Activated CD8-positive, alpha-beta memory T cell treated with anti-CD3 and anti-CD28 coated beads, Interleukin-2, amount 10 ng/mL, durations not matched to agents 7 days and 5 days (primary cell): ENCODE measurements around the gene AMIGO1. TPM values are rescaled to one million over a fixed set of nuclear protein-coding genes. Genes with fewer than 3 reads are reported as not detected.

Source experiments
- ATAC-seq: fragments of 150-1000 bp; cut with Tn5 transposase; one replicate; pipeline ENCODE4 v1.10.0; 2021; ENCODE audit warnings: moderate library complexity
- CTCF ChIA-PET: fragments of 350-600 bp; sonication (Branson Sonifier 250); formaldehyde crosslinking; loops from one replicate; lab custom pipeline; 2021; ENCODE audit warnings: antibody characterized with exemption; lab: Charles Lee
- DNase-seq: peaks from one replicate; pipeline ENCODE4 v3.0.0-alpha.2; 2020
- H3K27ac Mint-ChIP-seq: one replicate; pipeline ENCODE4 v1.8.0; 2021; ENCODE audit warnings: mild to moderate bottlenecking, mixed read lengths
- H3K27me3 Mint-ChIP-seq: one replicate; pipeline ENCODE4 v1.8.0; 2021; ENCODE audit warnings: mixed read lengths
- H3K36me3 Mint-ChIP-seq: one replicate; pipeline ENCODE4 v1.8.0; 2021; ENCODE audit warnings: mild to moderate bottlenecking, mixed read lengths
- H3K4me1 Mint-ChIP-seq: one replicate; pipeline ENCODE4 v1.8.0; 2021; ENCODE audit warnings: mixed read lengths
- H3K4me3 Mint-ChIP-seq: one replicate; pipeline ENCODE4 v1.8.0; 2021; ENCODE audit warnings: mild to moderate bottlenecking, moderate library complexity, mixed read lengths
- H3K9me3 Mint-ChIP-seq: one replicate; pipeline ENCODE4 v1.8.0; 2022; ENCODE audit warnings: low read depth, mixed read lengths
- total RNA-seq, 2 experiments: library from RNA; stranded (reverse); gene quantifications; one replicate each; pipeline ENCODE4 v1.2.3, GENCODE V29; 2021

Gene AMIGO1
- total RNA-seq, 2 experiments from 2014 or later = 0.20 to 0.26 TPM

- no peaks in the 10 kb centered on the region for H3K27me3 Mint-ChIP-seq
- DNase-seq (no peak), ATAC-seq (no peak)
- H3K36me3 Mint-ChIP-seq = no peaks in the 10 kb centered on the region
- no peaks in the 10 kb centered on the region for H3K9me3 Mint-ChIP-seq
- H3K4me3 Mint-ChIP-seq = no peak overlapping the region
- H3K27ac Mint-ChIP-seq = no peak overlapping the region
- peaks cover 23% of the 10 kb centered on the region for H3K4me1 Mint-ChIP-seq
- CTCF ChIA-PET = interaction anchor here (0.8 to 46.0 kb wide), 8 partner anchors 8 to 455 kb away, joined by 3 to 1550 read pairs (median 48); partner anchors contain the start of genes AHCYL1, AMIGO1, ATXN7L2 and CYB561D1
Measured at GRCh38 chr1:109529881-109530456, 20.4 kb upstream of the AMIGO1 start.

GRCh38 chr1:109528712-109529111 is 19.2 kb upstream of the AMIGO1 start:
- ATAC-seq (no peak), DNase-seq (no peak)
- H3K27me3 Mint-ChIP-seq = no peaks in the 10 kb centered on the region
- CTCF ChIA-PET = interaction anchor here (0.7 to 46.0 kb wide), 7 partner anchors 10 to 465 kb away, joined by 3 to 1550 read pairs (median 10); partner anchors contain the start of genes AMIGO1, ATXN7L2, CYB561D1 and SORT1
- H3K36me3 Mint-ChIP-seq = no peaks in the 10 kb centered on the region
- H3K4me3 Mint-ChIP-seq = no peak overlapping the region
- no peak overlapping the region for H3K27ac Mint-ChIP-seq
- H3K4me1 Mint-ChIP-seq = peaks cover 23% of the 10 kb centered on the region
- no peaks in the 10 kb centered on the region for H3K9me3 Mint-ChIP-seq

- peaks cover 21% of the 10 kb centered on the region for H3K4me1 Mint-ChIP-seq
- DNase-seq = no peak
Measured at GRCh38 chr1:109527846-109528695, 18.5 kb upstream of the AMIGO1 start.

GRCh38 chr1:109527098-109527811 is 17.7 kb upstream of the AMIGO1 start:
- H3K9me3 Mint-ChIP-seq = no peaks in the 10 kb centered on the region
- no peak overlapping the region for H3K4me3 Mint-ChIP-seq
- CTCF ChIA-PET = interaction anchor here (46.0 kb wide), 1 partner anchor 28 kb away, joined by 1550 read pairs; the partner anchor contains the start of genes AMIGO1, ATXN7L2 and CYB561D1
- peaks cover 5% of the 10 kb centered on the region for H3K27me3 Mint-ChIP-seq
- DNase-seq (no peak), ATAC-seq (no peak)
- no peaks in the 10 kb centered on the region for H3K36me3 Mint-ChIP-seq
- peaks cover 15% of the 10 kb centered on the region for H3K4me1 Mint-ChIP-seq
- no peak overlapping the region for H3K27ac Mint-ChIP-seq

More at GRCh38 chr1:109527846-109528695, 18.5 kb upstream of the AMIGO1 start:
- Mint-ChIP-seq H3K4me3 (no peak overlapping the region), H3K9me3 (no peaks in the 10 kb centered on the region), H3K36me3 (no peaks in the 10 kb centered on the region), H3K27me3 (no peaks in the 10 kb centered on the region), H3K27ac (no peak overlapping the region)
- CTCF ChIA-PET = interaction anchor here (1.4 to 46.0 kb wide), 5 partner anchors 29 to 278 kb away, joined by 3 to 1550 read pairs (median 62); partner anchors contain the start of genes AMIGO1, ATXN7L2, CYB561D1 and SORT1
- no peak for ATAC-seq

- H3K36me3 Mint-ChIP-seq = no peaks in the 10 kb centered on the region
Measured at GRCh38 chr1:109523706-109524105, 14.2 kb upstream of the AMIGO1 start.

GRCh38 chr1:109522026-109522425 is 12.5 kb upstream of the AMIGO1 start:
- DNase-seq = no peak
- no peak overlapping the region for H3K4me3 Mint-ChIP-seq
- H3K27me3 Mint-ChIP-seq = peaks cover 13% of the 10 kb centered on the region
- H3K36me3 Mint-ChIP-seq = no peaks in the 10 kb centered on the region
- no peak for ATAC-seq
- CTCF ChIA-PET = interaction anchor here (1.0 to 46.0 kb wide), 3 partner anchors 10 to 118 kb away, joined by 3 to 1550 read pairs (median 22); partner anchors contain the start of genes AMIGO1, ATXN7L2 and CYB561D1
- no peak overlapping the region for H3K27ac Mint-ChIP-seq
- no peaks in the 10 kb centered on the region for H3K9me3 Mint-ChIP-seq
- no peaks in the 10 kb centered on the region for H3K4me1 Mint-ChIP-seq

More at GRCh38 chr1:109523706-109524105, 14.2 kb upstream of the AMIGO1 start:
- DNase-seq (no peak), ATAC-seq (no peak)
- Mint-ChIP-seq H3K27ac (no peak overlapping the region), H3K9me3 (no peaks in the 10 kb centered on the region), H3K4me3 (no peak overlapping the region), H3K27me3 (peaks cover 13% of the 10 kb centered on the region), H3K4me1 (no peaks in the 10 kb centered on the region)
- CTCF ChIA-PET = interaction anchor here (0.8 to 46.0 kb wide), 3 partner anchors 8 to 116 kb away, joined by 3 to 1550 read pairs (median 22); partner anchors contain the start of genes AMIGO1, ATXN7L2 and CYB561D1

GRCh38 chr1:109521002-109521951 is 11.8 kb upstream of the AMIGO1 start:
- Mint-ChIP-seq H3K4me3 (no peak overlapping the region), H3K27me3 (peaks cover 13% of the 10 kb centered on the region), H3K9me3 (no peaks in the 10 kb centered on the region), H3K36me3 (no peaks in the 10 kb centered on the region), H3K27ac (no peak overlapping the region), H3K4me1 (no peaks in the 10 kb centered on the region)
- CTCF ChIA-PET = interaction anchor here (1.0 to 46.0 kb wide), 4 partner anchors 2 to 119 kb away, joined by 3 to 1550 read pairs (median 786); partner anchors contain the start of genes AMIGO1, ATXN7L2, CYB561D1 and GPR61
- ATAC-seq = no peak
- DNase-seq = no peak

- Mint-ChIP-seq H3K9me3 (no peaks in the 10 kb centered on the region), H3K4me3 (no peak overlapping the region)
Measured at GRCh38 chr1:109517337-109517736, 7.8 kb upstream of the AMIGO1 start.

GRCh38 chr1:109516872-109517271 is 7.3 kb upstream of the AMIGO1 start:
- no peak for DNase-seq
- no peak for ATAC-seq
- Mint-ChIP-seq H3K36me3 (no peaks in the 10 kb centered on the region), H3K27me3 (peaks cover 11% of the 10 kb centered on the region), H3K9me3 (no peaks in the 10 kb centered on the region), H3K4me3 (no peak overlapping the region), H3K4me1 (no peaks in the 10 kb centered on the region), H3K27ac (no peak overlapping the region)
- CTCF ChIA-PET = interaction anchor here (43.7 to 46.0 kb wide), 2 partner anchors 3 to 18 kb away, joined by 1550 read pairs; partner anchors contain the start of genes AMIGO1, ATXN7L2, CYB561D1 and GPR61

More at GRCh38 chr1:109517337-109517736, 7.8 kb upstream of the AMIGO1 start:
- Mint-ChIP-seq H3K36me3 (no peaks in the 10 kb centered on the region), H3K4me1 (no peaks in the 10 kb centered on the region), H3K27me3 (peaks cover 13% of the 10 kb centered on the region), H3K27ac (no peak overlapping the region)
- CTCF ChIA-PET = interaction anchor here (43.7 to 46.0 kb wide), 2 partner anchors 2 to 18 kb away, joined by 1550 read pairs; partner anchors contain the start of genes AMIGO1, ATXN7L2, CYB561D1 and GPR61
- no peak for DNase-seq
- ATAC-seq = no peak

- ATAC-seq = no peak
- H3K4me1 Mint-ChIP-seq = peaks cover 5% of the 10 kb centered on the region
- no peak overlapping the region for H3K4me3 Mint-ChIP-seq
- no peak overlapping the region for H3K27ac Mint-ChIP-seq
- CTCF ChIA-PET = interaction anchor here (0.5 to 46.0 kb wide), 3 partner anchors 5 to 493 kb away, joined by 3 to 1550 read pairs (median 1550); partner anchors contain the start of genes AMIGO1, ATXN7L2, CYB561D1 and GPR61
- H3K36me3 Mint-ChIP-seq = no peaks in the 10 kb centered on the region
- no peak for DNase-seq
- no peaks in the 10 kb centered on the region for H3K9me3 Mint-ChIP-seq
- peaks cover 21% of the 10 kb centered on the region for H3K27me3 Mint-ChIP-seq
Measured at GRCh38 chr1:109514846-109515245, 5.3 kb upstream of the AMIGO1 start.

GRCh38 chr1:109513110-109513710 is 3.7 kb upstream of the AMIGO1 start:
- DNase-seq (no peak), ATAC-seq (no peak)
- H3K36me3 Mint-ChIP-seq = no peaks in the 10 kb centered on the region
- CTCF ChIA-PET = interaction anchor here (1.2 to 46.0 kb wide), 3 partner anchors 6 to 127 kb away, joined by 3 to 1550 read pairs (median 1550); partner anchors contain the start of genes AMIGO1, ATXN7L2, CYB561D1 and GPR61
- H3K4me3 Mint-ChIP-seq = no peak overlapping the region
- peaks cover 32% of the 10 kb centered on the region for H3K27me3 Mint-ChIP-seq
- no peak overlapping the region for H3K27ac Mint-ChIP-seq
- H3K4me1 Mint-ChIP-seq = peaks cover 16% of the 10 kb centered on the region
- H3K9me3 Mint-ChIP-seq = no peaks in the 10 kb centered on the region
